Tibial nerve (tissue), 4 donors: Measurements from ENCODE around the gene TNPO3. TPM values are rescaled to one million over a fixed set of nuclear protein-coding genes. Genes with fewer than 3 reads are reported as not detected.
"Not testable (repeated sequence)": the region's sequence is repeated elsewhere in the genome, so short reads cannot be mapped to it uniquely, and the experiment has no call there.

Experiments used
- DNase-seq, 2 donors: peaks; one replicate each; pipeline ENCODE4 v3.0.0-alpha.2; 2019; ENCODE audit warnings: low spot score in 2 of 2
- H3K27ac ChIP-seq, 4 donors: fragments of 200-600 bp; sonication (generic) in 3 of 4; one replicate each; pipeline ENCODE4 v1.5.1; 2017 to 2019; ENCODE audit warnings: mild to moderate bottlenecking in 1 of 4
- H3K27me3 ChIP-seq, 2 donors: fragments of 200-600 bp; sonication (generic) in 1 of 2; one replicate each; pipeline versions ENCODE4 v1.5.1 to v1.6.0; 2017 to 2019
- H3K36me3 ChIP-seq, 3 donors: fragments of 200-600 bp; sonication (generic); one replicate each; pipeline ENCODE4 v1.5.1; 2018 to 2019
- H3K4me1 ChIP-seq, 4 donors: fragments of 200-600 bp; sonication (generic) in 3 of 4; one replicate each; pipeline ENCODE4 v1.5.1; 2017 to 2019
- H3K4me3 ChIP-seq, 4 donors: fragments of 200-600 bp; sonication (generic) in 3 of 4; one replicate each; pipeline ENCODE4 v1.5.1; 2017 to 2019; ENCODE audit warnings: mild to moderate bottlenecking in 1 of 4, moderate library complexity in 1 of 4
- H3K9me3 ChIP-seq, 4 donors: fragments of 200-600 bp; sonication (generic) in 3 of 4; one replicate each; pipeline ENCODE4 v1.5.1; 2017 to 2019
- EP300 ChIP-seq, 2 donors: sonication (generic); formaldehyde crosslinking; IDR thresholded peaks; one replicate each; pipeline ENCODE4 v1.6.1; 2017; ENCODE audit warnings: antibody characterized with exemption in 2 of 2, mild to moderate bottlenecking in 1 of 2
- POLR2A ChIP-seq, 2 donors: fragments of 450-650 bp; IDR thresholded peaks; one replicate each; pipeline ENCODE4 v1.6.1; 2017; ENCODE audit warnings: antibody characterized with exemption in 2 of 2, mild to moderate bottlenecking in 2 of 2, moderate library complexity in 2 of 2
- WGBS, 2 donors: methylation state at CpG; one replicate each; pipeline ENCODE4 v1.1.5; 2018; 5-methylcytosine and 5-hydroxymethylcytosine counted together
- total RNA-seq, 4 donors: library from RNA; depleted of rRNA; stranded (reverse); fragments of >200 nt; gene quantifications; one replicate each; pipeline ENCODE4 v1.1.0, GENCODE V29; 2016
- TF ChIP-seq, protein P1 (sequence below), 5 experiments: fragments of 200-600 bp in 3 of 5; fragments of 450-650 bp in 2 of 5; sonication (generic) in 3 of 5; IDR thresholded peaks; one replicate each; pipeline ENCODE4 v1.5.1; 2016 to 2019; ENCODE audit warnings: antibody characterized with exemption in 5 of 5, mild to moderate bottlenecking in 3 of 5, moderate library complexity in 2 of 5

The TNPO3 gene
- total RNA-seq, 4 donors from 2014 or later: 33.9 to 36.9 (median 35.5) TPM

DNA sequence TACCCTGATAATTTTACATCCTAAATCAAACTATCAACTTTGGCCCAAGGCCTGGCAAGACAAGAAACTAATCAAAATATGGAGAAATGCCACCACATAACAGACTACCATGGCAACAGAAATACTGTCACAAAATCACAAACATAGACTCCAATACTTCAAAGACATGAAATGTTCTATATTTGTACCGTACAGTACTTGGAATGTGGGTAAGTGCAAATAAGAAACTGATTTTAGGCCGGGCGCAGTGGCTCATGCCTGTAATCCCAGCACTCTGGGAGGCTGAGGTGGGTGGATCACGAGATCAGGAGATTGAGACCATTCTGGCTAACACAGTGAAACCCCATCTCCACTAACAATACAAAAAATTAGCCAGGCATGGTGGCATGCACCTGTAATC lies 9.2 kb downstream of the TNPO3 start:
- Histone ChIP-seq H3K9me3 (no peaks in the 10 kb centered on the region), H3K27ac (no peak overlapping the region), H3K4me3 (no peak overlapping the region), H3K4me1 (peaks cover 0 to 58% (median 5%) of the 10 kb centered on the region in 4 donors), H3K36me3 (no peaks in the 10 kb centered on the region), H3K27me3 (no peaks in the 10 kb centered on the region)
- TF ChIP-seq, protein P1, sequence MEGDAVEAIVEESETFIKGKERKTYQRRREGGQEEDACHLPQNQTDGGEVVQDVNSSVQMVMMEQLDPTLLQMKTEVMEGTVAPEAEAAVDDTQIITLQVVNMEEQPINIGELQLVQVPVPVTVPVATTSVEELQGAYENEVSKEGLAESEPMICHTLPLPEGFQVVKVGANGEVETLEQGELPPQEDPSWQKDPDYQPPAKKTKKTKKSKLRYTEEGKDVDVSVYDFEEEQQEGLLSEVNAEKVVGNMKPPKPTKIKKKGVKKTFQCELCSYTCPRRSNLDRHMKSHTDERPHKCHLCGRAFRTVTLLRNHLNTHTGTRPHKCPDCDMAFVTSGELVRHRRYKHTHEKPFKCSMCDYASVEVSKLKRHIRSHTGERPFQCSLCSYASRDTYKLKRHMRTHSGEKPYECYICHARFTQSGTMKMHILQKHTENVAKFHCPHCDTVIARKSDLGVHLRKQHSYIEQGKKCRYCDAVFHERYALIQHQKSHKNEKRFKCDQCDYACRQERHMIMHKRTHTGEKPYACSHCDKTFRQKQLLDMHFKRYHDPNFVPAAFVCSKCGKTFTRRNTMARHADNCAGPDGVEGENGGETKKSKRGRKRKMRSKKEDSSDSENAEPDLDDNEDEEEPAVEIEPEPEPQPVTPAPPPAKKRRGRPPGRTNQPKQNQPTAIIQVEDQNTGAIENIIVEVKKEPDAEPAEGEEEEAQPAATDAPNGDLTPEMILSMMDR (IDR thresholded peaks at IDR 0.05): no peak
- TF ChIP-seq POLR2A (IDR thresholded peaks at IDR 0.05): no peak
- TF ChIP-seq EP300 (IDR thresholded peaks at IDR 0.05): no peak
- DNase-seq: no peak
- 80 to 82% methylated on average over 4 of the region's 4 CpGs for WGBS, 2 donors

DNA sequence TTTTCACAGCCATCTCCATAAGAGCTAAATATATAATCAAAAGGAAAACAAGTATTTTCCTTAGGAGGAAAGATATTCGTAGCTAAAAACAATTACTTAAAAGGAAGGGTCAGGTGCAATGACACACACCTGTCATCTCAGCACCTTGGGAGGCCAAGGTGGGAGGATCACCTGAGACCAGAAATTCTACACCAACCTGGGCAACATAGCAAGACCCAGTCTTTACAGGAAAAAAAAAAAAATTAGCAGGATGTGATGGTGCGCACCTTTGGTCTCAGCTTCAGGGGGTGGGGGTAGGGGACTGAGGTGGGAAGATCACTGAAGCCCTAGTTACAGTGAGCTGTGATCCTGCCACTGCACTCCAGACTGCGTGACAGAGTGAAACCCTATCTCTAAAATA lies 11.9 kb downstream of the TNPO3 start:
- TF ChIP-seq EP300 (IDR thresholded peaks at IDR 0.05) (no peak), POLR2A (IDR thresholded peaks at IDR 0.05) (no peak)
- TF ChIP-seq, protein P1 (IDR thresholded peaks at IDR 0.05): no peak

DNA sequence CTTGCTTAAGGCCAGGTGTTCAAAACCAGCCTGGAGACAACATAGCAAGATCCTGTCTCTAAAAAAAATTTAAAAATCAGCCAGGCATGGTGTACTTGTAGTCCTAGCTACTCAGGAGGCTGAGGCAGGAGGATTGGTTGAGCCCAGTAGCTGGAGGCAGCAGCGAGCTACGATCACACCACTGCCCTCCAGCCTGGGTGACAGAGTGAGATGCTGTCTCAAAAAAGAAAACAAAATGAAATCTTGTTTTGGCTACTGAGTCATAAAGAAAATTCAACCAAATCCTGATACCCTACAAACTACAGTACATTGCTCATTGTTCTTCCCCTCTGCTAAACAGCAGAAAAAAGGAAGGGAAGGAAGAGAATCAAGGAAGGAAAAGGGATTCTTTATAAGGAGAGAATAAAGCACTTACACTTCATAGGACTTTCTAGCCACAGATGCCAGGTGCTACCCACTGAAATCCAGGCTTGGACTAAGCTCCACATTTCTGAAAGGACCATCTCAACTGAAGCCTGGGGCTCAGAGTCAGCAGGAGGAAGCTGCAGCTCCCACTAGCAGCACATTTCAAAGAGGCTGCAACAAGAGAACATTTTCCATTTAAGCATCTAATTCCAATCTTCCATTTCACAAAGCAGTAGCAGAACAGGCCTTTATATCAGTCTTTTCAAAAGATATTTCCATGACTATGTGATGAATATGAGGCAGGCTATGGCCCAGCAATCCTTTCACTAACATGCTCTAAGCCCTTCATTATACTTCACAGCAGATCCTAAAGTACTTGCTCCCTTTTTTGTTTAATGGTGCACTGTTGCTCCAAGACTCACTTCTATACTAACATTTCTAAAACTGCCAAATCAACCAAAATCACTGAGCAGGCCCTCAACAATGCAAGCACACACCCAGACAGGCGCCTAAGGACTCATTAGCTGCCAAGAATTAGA lies 13.5 kb downstream of the TNPO3 start:
- Histone ChIP-seq H3K27me3 (no peaks in the 10 kb centered on the region), H3K9me3 (no peaks in the 10 kb centered on the region), H3K4me3 (no peak overlapping the region), H3K4me1 (peaks cover 0 to 29% (median 5%) of the 10 kb centered on the region in 4 donors), H3K27ac (no peak overlapping the region), H3K36me3 (peaks cover 0 to 29% (median 0%) of the 10 kb centered on the region in 3 donors)
- no peak for DNase-seq
- TF ChIP-seq EP300 (IDR thresholded peaks at IDR 0.05): no peak
- TF ChIP-seq POLR2A (IDR thresholded peaks at IDR 0.05): no peak
- TF ChIP-seq, protein P1 (IDR thresholded peaks at IDR 0.05): no peak
- WGBS, 2 donors: 78 to 79% methylated on average over 3 of the region's 3 CpGs

More for the DNA sequence above, 11.9 kb downstream of the TNPO3 start:
- WGBS, 2 donors: 94% methylated on average over 3 of the region's 3 CpGs
- Histone ChIP-seq H3K4me3 (no peak overlapping the region), H3K27ac (no peak overlapping the region), H3K9me3 (no peaks in the 10 kb centered on the region), H3K36me3 (peaks cover 0 to 20% (median 0%) of the 10 kb centered on the region in 3 donors), H3K4me1 (peaks cover 0 to 38% (median 5%) of the 10 kb centered on the region in 4 donors), H3K27me3 (no peaks in the 10 kb centered on the region)
- no peak for DNase-seq

GRCh38 chr7:129038468-129038867 lies 16.4 kb downstream of the TNPO3 start:
- not testable (repeated sequence) for H3K27me3 ChIP-seq, DNase-seq, H3K27ac ChIP-seq, H3K9me3 ChIP-seq, H3K4me3 ChIP-seq
- H3K4me1 ChIP-seq: peaks cover 0 to 15% (median 4%) of the 10 kb centered on the region in 4 donors
- WGBS, 2 donors: 95% methylated on average over 2 of the region's 2 CpGs
- H3K36me3 ChIP-seq: peaks cover 0 to 55% (median 0%) of the 10 kb centered on the region in 3 donors

- H3K9me3 ChIP-seq: no peaks in the 10 kb centered on the region
- WGBS, 2 donors: 90 to 97% methylated on average over 4 of the region's 4 CpGs
- H3K27me3 ChIP-seq: no peaks in the 10 kb centered on the region
- no peak for DNase-seq
- peaks cover 0 to 15% (median 2%) of the 10 kb centered on the region in 4 donors for H3K4me1 ChIP-seq
- H3K27ac ChIP-seq: no peak overlapping the region
- H3K4me3 ChIP-seq: no peak overlapping the region
- TF ChIP-seq POLR2A (IDR thresholded peaks at IDR 0.05) (no peak), EP300 (IDR thresholded peaks at IDR 0.05) (no peak)
- TF ChIP-seq, protein P1 (IDR thresholded peaks at IDR 0.05): no peak
- H3K36me3 ChIP-seq: peaks cover 0 to 60% (median 0%) of the 10 kb centered on the region in 3 donors
These were observed 17.3 kb downstream of the TNPO3 start for GRCh38 chr7:129037585-129037984.
